Raji (cell line): ENCODE results near the gene ANKDD1A.

ENCODE experiments used
- POLR2A ChIP-seq: IDR thresholded peaks from 2 replicates; pipeline ENCODE4 v1.6.1; 2011; ENCODE audit warnings: low read depth, low read length, control low read depth; ENCODE audit not compliant: insufficient read depth

The ANKDD1A gene

DNA sequence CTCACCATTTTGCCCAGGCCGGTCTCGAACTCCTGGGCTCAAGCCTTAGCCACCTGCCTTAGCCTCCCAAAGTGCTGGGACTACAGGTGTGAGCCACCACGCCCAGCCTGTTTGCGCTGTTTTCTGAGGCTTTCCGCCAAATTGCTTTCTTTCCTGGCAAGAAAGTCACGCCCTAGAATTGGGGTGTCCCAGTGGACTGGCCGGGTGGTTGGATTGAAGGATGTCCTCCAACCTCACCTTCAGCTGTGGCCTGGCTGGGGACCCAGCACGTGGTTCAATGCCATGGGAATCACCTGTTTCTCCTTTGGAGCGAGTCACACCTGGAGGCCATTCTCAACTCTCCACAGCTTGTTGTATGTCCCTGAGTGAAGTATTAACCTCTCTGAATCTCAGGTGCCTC is 5.8 kb upstream of the ANKDD1A start:
- no peak for TF ChIP-seq POLR2A

- TF ChIP-seq POLR2A, result no peak
Measured at GRCh38 chr15:64906402-64906801, 5.3 kb upstream of the ANKDD1A start.

DNA sequence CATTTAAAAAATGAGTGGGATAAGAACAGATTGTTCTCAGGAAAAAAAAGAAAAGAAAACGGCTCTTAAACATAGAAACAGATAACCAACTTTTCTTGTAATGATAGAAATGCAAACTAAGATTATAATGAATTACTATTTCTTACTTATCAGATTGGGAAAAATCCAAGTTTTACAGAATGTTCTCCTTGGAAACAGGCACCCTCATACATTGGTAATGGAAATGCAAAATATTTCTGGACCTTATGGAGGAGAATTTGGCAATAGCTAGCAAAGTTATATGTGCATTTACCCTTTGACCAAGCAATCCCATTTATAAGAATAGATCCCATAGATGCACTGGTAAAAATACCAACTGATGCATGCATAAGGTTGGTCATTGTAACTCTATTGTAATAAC is 3.7 kb upstream of the ANKDD1A start:
- no peak for TF ChIP-seq POLR2A

DNA sequence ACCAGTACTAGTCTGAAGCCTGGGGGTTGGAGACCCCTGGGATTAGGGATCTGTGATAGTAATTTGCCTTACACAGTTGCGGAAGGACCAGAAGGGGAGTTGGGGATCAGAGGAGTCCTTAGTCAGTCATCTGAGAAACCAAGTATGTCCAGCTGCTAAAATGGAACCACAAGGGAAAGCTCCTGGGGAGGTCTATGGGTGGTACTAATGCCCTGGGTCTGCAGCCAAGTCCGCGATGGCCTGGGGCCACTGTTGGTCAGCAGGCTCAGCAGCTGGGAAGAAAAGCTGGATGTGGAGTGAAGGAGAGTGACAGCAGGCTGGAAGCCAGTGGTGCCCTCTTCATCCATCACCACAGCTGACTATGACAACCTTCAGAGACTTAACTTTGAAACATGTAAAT is 2.2 kb upstream of the ANKDD1A start:
- TF ChIP-seq POLR2A, result no peak

DNA sequence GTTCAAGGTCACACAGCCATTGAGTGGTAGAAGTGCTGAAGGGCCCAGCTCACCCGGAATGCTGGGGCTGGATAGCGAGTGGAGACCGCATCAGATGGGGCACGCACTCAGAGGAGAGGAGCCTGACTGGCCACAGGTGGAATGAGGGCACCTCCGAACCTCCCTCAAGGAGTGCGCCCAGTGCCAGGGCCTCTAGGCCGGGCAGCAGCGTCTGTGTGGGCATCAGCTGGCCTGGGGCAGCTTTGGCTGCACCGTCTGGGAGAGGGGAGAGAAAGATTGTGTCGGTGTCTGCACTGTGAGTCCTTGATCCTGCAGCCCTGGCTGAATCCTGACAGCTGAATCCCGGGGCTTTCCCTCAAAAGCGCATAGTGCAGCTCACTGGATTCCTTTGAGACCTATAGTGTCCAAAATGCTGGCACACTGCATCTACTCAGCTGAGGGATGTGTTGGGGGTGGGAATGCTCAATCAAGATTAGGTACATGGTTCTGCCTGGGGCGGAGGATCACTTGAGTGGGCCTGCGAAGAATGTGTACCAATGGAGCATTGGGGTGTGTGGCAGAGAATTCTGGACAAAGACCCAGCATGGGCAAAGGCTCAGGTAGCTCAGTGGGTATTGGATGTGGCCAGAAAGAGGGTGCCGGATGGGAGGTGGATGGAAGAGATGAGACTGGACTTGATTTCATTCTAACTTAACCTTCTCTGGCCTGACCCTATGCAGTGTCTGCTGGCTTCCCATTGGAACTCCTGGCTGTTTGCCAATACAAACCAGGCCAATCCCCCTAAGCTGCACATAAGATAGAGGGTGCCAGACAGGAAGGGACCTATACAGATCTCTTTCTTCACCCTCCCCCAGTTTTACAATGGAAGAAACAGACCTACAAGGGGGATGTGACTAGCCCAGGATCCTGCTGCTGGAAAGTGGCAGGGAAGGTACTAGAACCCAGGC is 950 bp downstream of the ANKDD1A start:
- TF ChIP-seq POLR2A, result no peak

DNA sequence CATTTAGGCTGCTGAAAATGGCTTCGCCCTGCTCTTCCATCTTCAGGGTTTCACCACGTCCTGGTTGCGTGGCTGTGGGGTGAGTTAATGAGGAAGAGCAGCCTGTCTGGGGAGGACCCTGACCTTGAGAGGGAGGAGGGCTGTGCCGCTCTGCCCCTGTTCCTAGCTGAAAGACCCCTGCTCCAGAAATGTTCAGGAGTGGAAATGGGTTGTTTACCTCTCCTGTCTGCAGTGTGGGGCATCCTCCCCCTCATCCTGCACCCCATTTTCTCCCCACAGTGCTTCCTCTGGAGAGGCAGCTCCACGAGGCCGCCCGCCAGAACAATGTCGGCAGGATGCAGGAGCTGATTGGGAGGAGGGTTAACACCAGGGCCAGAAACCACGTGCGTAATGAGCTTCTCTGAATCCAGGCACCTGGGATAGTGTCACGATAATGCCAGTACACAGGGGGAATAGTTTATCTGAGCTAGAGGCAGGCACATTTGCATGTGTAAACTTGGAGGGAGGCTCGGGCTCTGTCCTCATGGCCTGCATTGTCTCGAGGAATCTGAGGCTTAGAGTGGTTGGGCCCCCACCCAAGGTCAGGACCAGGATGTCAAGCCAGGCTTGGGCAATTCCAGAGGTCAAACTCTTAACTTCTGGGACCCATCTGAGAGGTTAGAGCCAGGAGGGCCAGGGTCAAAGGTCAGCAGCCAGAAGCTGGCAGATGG is 4.0 kb downstream of the ANKDD1A start:
- TF ChIP-seq POLR2A, result no peak

DNA sequence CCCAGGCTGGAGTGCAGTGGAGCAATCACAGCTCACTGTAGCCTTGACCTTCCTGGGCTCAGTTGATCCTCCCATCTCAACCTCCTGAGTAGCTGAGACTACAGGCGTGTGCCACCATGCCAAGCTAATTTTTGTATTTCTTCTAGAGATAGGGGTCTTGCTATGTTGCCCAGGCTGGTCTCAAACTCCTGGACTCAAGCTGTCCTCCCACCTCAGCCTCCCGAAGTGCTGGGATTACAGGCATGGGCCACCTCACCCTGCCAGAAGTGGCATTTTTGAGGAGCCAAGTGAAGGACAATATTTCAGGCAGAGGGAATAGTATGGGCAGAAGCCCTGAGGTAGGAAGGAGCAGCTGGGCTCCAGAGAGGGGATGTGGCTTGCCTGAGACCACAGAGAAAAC is 4.7 kb downstream of the ANKDD1A start:
- TF ChIP-seq POLR2A, result no peak

DNA sequence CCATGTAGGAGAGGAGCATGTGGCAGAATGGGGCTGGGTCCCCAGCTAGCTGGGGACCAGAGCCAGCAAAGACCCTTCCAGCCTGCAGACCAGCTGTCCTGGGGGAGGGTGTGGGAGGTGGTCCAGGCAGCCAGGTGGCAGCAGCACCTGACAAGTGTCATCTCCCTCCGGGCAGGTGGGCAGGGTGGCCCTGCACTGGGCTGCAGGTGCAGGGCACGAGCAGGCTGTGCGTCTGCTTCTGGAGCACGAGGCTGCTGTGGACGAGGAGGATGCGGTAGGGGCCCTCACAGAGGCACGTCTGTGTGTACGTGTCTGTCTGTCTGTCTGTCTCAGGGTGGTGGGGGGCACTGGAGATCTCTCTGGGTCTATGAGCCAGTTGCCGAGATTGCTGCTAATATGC is 5.5 kb downstream of the ANKDD1A start:
- no peak for TF ChIP-seq POLR2A

DNA sequence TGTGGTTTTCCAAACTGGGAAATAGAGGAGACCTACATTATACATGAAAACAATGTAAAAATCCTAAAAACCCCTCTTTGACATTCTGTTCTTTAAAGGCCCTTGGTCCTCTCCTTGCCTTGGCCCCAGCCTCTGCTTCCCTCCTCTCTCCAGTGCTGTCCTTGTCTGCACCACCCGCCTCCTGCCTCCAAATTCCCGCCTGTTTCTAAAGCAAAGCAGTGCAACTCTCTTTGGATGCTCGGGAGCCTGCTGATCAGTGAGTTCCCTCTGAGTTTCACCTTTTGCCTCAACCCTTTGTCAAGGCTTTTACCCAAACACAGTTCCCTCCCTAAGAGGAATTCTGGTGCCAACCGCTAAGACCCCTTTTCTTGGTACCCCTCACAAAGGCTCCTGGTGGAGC is 8.0 kb downstream of the ANKDD1A start:
- TF ChIP-seq POLR2A, result no peak

- TF ChIP-seq POLR2A, result no peak
Measured at GRCh38 chr15:64921711-64922110, 10.0 kb downstream of the ANKDD1A start.

DNA sequence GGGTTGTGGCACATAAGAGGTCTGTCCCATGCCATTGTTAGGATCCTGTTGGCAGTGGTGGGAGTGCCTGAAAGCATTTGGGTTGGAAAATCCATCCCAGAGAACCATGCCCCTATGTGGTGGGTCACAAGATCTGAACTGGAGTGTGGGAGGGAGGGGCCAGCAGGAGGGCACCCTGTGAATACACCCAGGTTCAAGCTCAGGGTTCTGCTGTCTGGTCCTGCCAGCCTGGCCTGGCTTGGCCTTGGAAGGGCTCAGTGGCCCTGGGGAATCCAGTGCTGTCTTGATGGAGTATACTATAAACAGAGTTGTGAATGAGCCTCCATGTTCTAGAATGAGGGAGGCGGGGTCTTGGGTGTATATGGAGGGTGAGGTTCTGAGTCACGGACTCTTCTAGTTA is 11.8 kb downstream of the ANKDD1A start:
- no peak for TF ChIP-seq POLR2A

- no peak for TF ChIP-seq POLR2A
Measured at GRCh38 chr15:64925335-64926330, 13.9 kb downstream of the ANKDD1A start.

GRCh38 chr15:64926661-64927060 is 15.0 kb downstream of the ANKDD1A start:
- TF ChIP-seq POLR2A, result no peak

DNA sequence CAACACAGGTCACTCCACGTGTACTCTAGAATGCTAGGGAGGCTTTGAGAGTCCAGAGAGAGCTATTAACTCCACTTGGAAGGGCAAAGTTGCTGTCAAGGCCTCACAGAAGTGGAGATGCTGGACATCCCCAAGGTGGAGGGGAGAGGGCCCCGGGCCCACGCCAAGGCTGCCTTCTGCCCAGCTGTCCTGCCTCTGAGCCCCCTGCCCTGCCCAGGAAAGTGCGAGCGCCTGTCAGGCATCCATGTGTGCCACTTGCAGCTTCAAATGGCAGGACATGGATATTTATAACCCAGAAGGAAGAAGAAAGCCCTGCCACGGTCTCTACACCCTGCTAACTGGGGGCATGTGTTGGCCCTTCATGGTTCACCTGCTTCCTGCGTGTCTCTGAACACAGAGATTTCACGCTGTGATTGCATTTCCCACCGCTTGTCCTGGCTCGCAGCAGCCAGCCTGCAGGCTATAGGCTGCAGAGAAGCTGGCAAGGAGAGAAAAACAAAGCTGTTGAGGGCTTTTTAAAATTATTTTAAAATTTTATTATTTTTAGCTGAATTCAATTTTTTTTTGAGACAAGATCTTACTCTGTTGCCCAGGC is 17.0 kb downstream of the ANKDD1A start:
- TF ChIP-seq POLR2A, result no peak
